Stimulated activated CD8-positive, alpha-beta memory T cell treated with anti-CD3 and anti-CD28 coated beads, Interleukin-15, amount 100 ng/mL, for 48 hours (primary cell): ENCODE results near the gene TP63.

Experiments
- DNase-seq, 2 donors: peaks; one replicate each; pipeline ENCODE4 v3.0.0-alpha.2; 2020; ENCODE audit warnings: low read depth in 2 of 2

Gene TP63

DNA sequence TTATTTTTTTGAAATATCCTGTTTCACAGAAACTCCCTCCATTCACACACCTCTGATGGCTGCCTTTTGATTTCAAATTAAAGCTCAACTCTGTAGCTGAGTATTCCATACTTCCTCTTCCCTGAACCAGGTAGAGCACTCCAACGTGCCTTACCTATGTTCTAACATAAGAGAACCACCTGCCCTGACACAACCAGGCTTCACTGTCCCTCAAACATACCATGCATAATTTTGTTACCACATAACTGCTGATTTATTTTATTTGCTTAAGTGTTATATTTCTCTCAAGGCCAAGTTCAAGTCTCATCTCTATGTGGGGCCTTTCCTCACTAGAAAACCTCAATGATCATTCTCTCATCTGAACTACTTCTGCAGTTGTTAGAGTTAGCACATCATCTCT, 279.8 kb downstream of the TP63 start:
- no peak for DNase-seq

DNA sequence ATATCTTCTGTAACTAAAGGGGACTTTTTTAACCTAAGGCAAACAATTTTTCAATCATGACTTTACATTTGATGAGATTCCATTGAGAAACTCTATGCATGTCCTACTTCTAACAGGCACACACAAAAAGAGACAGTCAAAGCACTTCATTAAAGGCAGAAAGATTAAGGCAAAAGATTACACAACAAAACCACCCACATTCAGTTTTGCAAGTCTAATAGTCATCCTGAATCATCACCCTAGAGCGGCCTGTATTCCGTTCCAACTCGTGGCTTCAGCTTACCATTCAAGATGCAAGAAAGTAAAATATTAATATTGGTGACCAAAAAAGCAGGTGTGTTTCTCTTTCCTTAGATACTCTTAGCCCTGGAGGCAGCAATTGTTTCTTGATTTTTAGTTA, 283.6 kb downstream of the TP63 start:
- no peak for DNase-seq

DNA sequence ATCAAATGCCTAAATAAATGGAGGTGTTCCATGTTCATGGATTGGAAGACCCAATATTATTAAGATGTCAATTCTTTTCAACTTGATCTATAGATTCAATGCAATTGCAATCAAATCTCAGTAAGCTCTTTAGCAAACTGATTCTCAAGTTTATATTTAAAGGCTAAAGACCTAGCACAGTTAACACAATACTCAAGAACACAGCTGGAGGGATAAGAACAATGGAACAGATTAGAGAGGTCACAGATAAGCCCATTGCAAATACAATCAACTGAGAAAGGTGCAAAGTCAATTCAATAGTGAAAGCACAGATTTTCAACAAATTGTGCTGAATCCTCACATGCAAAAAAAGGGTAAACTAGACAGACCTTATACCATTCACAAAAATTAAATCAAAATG, 290.6 kb downstream of the TP63 start:
- DNase-seq = no peak

GRCh38 chr3:189927975-189928895, 297.0 kb downstream of the TP63 start:
- no peak for DNase-seq

GRCh38 chr3:189936201-189936945, 305.2 kb downstream of the TP63 start:
- no peak for DNase-seq

DNA sequence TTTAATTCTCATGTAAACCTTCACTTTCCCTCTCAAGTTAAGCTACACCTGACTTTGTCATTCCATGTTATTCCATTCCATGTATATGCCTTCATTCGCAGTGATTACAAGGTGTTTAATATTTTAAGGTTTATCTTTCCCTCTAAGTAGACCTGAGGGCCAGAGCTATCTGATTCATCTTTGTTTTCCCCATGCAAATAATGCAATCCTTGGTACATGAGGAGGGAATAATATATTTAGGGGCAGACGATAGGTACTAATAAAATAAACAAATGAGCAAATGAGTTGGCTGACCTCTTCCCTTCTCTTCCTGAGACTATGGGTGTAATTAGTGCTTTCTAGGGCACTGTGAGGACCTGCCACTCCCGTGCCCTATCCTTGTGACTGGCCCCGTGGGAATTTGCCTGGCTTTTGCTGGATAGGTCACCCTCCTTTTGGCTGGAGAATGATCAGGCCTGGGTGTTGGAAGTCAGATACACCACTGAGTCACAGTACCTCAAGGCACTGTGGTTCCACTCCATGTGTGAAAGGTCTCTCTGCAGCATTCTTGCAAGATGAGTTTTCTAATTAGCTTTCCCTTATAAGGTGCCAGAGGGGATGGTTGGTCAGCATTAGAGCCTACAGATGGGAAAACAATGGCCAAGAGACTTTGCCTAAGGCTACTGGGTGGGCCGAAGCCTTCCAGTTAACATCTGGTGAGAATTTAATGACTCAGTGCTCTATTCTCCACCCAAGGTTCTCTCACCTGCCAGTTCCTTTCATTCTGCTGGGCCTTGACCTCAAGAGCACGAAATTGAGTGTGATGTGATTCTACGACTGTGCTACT, 306.3 kb downstream of the TP63 start:
- no peak for DNase-seq

DNA sequence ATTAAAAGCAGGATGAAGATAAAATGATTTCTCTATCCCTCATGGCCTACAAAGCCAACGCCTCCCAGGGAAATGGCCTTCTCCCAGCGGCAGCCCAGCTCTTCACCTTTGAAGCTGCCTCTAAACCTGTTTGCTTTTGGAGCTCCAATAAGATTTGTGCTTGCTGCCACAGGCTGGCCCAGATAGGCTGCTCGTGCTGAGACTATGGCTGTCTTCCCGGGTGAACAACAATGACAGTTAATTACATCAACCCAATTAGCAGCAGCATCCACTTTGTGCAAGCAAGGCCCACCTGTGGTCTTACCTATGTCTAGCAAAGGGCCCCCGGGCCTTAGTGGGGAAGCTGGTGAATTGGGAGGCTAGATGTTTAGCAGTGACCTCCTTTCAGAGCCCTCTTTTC, 309.9 kb downstream of the TP63 start:
- DNase-seq = no peak

DNA sequence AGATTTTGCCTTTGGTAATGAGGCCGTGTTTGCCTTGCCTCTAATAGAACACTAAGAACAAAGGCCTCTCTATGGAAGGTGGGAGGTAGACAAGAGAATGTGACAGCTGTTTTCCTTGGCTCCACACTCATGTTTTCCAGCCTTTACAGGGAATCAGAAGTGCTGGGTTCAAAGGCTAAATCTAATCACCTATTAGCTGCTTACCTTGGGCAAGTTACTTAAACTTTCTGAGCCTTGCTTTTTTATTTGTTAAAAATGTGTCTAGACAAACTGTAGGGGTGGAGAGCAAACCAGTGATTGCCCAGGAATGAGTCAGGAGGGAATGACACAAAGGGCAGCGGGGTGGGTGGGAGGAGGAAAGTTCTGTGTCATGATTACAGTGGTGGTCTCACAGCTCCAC, 310.5 kb downstream of the TP63 start:
- no peak for DNase-seq

GRCh38 chr3:189942948-189943347, 311.8 kb downstream of the TP63 start:
- DNase-seq = no peak

DNA sequence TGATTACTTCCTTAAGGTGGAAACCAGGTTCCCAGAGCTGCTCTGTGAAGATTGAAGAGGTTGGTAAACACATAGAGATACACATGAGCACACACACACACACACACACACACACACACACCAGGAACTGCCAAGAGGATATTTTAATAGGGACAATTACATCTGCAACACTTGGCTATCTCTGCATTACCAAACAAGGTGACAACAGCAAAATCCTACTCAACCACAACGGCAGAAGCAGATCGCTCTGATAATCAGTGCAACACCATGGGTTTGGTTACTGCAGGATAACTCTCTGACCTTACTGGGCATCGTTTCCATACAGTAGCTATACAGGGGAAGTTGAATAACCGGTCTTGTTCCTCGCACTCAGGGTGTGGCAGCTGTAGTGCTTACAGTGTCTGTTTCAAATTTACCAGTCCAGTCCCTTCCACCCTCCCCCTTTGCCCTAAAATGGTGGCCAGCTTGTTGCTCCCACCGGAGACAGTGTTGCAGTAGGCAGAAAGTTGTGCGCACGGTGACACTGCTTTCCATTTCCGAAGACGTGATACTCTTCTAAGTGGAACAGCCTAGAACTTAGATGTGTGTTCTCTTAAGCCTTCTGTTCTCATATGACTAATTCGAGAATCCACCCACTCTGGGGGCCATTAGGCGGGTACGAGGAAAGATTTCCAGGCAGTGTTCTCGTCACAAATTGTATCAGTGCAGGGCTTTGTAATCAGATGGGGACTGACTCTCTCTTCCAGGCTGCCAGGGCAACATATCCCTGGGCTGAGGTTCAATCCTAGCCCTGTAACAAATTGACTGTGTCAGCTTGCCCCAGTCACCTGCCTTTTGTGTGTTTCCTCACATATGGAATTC, 313.3 kb downstream of the TP63 start:
- DNase-seq = no peak

DNA sequence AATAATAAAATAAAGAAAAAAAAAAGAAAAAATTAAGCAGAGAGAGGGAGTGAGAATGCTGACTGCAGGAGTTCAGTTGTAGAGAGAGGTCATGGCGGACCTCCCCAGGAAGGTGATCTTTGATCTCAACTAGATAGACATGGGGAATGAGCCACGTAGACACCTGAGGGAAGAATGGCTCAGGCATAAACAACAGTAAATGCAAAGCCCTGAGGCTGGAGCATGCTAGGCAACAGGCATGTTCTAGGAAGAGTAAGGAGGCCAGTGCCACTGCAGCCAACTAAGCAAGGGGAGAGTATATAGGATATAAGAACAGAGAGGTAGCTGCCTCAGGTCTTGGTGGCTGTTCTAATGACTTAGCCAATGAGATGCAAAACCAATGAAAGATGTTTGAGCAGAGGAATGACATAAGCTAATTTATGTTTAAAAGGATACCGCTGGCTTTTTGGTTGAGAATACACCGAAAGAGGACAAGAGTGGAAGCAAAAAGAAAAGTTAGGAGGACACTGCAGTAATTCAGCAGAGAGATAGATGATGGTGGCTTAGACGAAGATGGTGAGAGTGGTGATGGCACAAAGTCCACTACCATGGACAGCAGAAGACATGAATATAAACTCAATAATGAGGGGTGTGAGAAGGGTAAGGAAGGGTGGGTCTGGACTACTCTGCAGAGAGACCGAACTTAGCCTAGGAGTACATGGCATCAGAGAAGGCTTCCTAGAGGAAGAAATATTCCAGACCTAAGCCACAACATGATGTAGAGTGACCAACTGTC, 314.9 kb downstream of the TP63 start:
- no peak for DNase-seq
